ENCODE measurements around the gene H1-8.

Gene H1-8

GRCh38 chr3:129595544-129596193, 52.7 kb downstream of the H1-8 start:
- DNase-seq: no peak

- no peak for DNase-seq
Observed at GRCh38 chr3:129596194-129597086, 53.5 kb downstream of the H1-8 start.

GRCh38 chr3:129597087-129597999, 54.4 kb downstream of the H1-8 start:
- DNase-seq: no peak

GRCh38 chr3:129598000-129598381, 55.0 kb downstream of the H1-8 start:
- DNase-seq: no peak

- DNase-seq: no peak
Observed at GRCh38 chr3:129598484-129598883, 55.5 kb downstream of the H1-8 start.

GRCh38 chr3:129599073-129599472, 56.1 kb downstream of the H1-8 start:
- no peak for DNase-seq

- no peak for DNase-seq
Observed at GRCh38 chr3:129599607-129600006, 56.6 kb downstream of the H1-8 start.

- DNase-seq: no peak
Observed at GRCh38 chr3:129600348-129600747, 57.4 kb downstream of the H1-8 start.
